Measurements from ENCODE around the gene LRIT3.
"Not testable (repeated sequence)": the region's sequence is repeated elsewhere in the genome, so short reads cannot be mapped to it uniquely, and the experiment has no call there.

LRIT3 gene

DNA sequence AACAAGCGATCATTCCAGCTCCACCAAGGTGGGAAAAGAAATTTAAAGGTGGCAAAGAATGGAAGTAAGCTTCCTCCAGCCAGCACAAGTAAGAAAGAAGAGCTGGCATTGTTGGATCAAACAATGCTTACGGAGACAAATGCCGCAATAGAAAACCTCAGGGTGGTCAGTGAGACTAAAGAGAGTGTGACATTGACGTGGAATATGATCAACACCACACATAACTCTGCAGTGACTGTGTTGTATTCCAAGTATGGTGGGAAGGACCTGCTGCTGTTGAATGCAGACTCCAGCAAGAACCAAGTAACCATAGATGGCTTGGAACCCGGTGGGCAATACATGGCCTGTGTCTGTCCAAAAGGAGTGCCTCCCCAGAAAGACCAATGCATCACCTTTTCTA is 22.2 kb downstream of the LRIT3 start:
- TF ChIP-seq, protein P1, sequence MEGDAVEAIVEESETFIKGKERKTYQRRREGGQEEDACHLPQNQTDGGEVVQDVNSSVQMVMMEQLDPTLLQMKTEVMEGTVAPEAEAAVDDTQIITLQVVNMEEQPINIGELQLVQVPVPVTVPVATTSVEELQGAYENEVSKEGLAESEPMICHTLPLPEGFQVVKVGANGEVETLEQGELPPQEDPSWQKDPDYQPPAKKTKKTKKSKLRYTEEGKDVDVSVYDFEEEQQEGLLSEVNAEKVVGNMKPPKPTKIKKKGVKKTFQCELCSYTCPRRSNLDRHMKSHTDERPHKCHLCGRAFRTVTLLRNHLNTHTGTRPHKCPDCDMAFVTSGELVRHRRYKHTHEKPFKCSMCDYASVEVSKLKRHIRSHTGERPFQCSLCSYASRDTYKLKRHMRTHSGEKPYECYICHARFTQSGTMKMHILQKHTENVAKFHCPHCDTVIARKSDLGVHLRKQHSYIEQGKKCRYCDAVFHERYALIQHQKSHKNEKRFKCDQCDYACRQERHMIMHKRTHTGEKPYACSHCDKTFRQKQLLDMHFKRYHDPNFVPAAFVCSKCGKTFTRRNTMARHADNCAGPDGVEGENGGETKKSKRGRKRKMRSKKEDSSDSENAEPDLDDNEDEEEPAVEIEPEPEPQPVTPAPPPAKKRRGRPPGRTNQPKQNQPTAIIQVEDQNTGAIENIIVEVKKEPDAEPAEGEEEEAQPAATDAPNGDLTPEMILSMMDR (IDR thresholded peaks at IDR 0.05; ENCODE audit: insufficient read depth, missing control alignments) = no peak
- no peak for FAIRE-seq
- DNase-seq (ENCODE audit: insufficient read length, low spot score) = no peak

DNA sequence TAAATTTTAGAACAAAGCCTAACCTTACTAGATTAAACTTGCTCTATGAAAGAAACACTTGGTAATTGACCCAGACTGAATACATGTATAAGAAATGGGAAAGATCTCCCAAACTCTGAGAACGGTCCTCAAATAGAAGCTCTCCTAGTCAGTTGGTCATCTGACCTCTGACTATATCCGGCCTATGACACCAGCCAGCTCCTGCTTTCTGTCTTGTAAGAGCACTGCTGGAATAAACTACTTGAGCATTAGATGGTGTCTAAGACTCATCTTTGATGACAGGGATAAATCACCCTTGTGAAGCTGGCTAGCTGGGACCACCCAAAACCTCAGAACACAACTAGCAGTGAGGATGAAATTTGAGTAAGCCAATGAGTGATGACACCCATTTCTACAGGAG is 24.2 kb downstream of the LRIT3 start:
- TF ChIP-seq, protein P1 (IDR thresholded peaks at IDR 0.05; ENCODE audit: insufficient read depth, missing control alignments) = no peak
- DNase-seq (ENCODE audit: insufficient read length, low spot score) (no peak), FAIRE-seq (no peak)

DNA sequence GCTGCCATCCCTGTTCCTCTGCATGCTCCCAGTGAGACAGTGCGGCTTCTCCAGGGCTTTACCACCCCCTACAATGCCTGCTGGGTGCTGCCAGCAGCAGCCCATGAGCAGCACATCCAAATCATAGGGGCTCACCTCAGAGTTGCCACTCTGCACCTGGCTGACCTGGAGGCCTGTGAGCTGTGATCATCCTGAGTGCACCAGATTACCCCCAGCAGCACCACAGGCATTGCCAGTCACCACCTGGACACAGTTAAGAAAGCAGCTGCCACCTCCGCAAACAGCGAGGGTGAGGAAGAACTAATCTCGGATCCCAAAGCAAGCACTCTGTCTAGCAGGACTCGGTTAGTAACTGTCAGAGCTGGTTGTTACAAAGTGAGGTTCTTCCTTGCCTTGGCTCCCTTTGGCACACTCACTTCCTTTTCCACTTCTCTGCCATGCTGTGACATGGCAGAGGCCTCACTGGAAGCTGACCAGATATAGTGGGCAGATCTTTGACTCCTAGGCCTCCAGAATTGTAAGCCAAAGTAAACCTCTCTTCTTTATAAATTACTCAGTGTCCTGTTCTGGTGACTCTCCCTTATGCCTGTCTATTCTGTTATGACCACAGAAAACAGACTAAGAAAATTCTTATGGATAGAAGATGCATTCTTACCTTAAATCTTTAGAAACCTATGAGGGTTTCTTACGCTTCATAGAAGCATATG is 25.2 kb downstream of the LRIT3 start:
- no peak for FAIRE-seq
- TF ChIP-seq, protein P1 (IDR thresholded peaks at IDR 0.05; ENCODE audit: insufficient read depth, missing control alignments) = no peak
- DNase-seq (ENCODE audit: insufficient read length, low spot score) = no peak

DNA sequence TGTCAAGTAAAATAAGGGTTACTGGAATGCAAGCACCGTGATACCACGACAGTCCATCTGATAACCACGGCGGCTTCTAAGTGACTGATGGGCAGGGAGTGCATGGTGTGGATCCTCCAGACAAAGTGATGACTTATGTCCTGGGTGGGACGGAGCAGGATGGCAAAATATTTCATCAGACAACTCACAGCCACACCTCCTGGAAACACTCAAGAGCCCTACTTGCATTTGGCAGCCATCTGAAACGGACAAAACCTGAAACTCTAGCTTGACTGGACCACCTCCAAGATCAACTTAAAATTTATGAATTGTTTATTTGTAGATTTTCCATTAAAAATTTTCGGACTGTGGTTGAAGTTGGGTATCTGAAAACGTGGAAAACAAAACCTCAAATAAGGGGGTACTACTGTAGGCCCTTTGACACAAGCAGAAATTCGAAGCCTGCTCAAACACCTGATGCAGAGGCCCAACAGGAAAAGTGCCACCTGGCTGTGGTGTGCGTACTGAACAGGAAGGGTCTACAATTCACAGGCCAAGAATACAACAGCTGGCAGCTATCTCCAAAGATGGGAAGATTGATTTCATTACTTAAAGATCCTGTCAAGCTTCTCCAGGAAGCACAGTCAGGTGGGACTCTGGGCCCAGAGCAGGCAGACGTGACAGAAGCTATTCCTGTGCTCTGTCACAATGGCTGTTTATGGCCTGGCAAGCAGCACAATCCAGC is 26.0 kb downstream of the LRIT3 start:
- DNase-seq (ENCODE audit: insufficient read length, low spot score) (no peak), FAIRE-seq (no peak)
- TF ChIP-seq, protein P1 (IDR thresholded peaks at IDR 0.05; ENCODE audit: insufficient read depth, missing control alignments) = no peak

DNA sequence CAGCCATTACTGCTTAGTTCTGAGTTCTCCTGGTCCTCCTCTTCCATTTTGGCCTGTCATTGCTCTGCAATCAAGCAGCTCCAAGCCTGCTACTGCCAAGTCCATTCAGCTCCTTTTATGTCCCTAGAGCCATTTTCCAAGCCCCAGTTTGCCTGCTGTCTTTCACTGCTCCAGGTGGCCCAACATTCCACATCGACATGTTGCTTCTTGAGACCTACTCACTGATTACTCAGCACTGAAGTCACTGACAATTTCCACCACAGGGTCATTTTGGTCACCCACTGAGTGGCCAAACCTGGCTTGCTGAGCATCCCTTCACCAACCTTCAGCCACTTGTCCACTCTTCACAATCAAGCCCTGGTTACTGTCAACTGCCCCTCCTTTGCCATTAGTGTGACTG is 27.2 kb downstream of the LRIT3 start:
- FAIRE-seq (no peak), DNase-seq (ENCODE audit: insufficient read length, low spot score) (no peak)
- TF ChIP-seq, protein P1 (IDR thresholded peaks at IDR 0.05; ENCODE audit: insufficient read depth, missing control alignments) = no peak

DNA sequence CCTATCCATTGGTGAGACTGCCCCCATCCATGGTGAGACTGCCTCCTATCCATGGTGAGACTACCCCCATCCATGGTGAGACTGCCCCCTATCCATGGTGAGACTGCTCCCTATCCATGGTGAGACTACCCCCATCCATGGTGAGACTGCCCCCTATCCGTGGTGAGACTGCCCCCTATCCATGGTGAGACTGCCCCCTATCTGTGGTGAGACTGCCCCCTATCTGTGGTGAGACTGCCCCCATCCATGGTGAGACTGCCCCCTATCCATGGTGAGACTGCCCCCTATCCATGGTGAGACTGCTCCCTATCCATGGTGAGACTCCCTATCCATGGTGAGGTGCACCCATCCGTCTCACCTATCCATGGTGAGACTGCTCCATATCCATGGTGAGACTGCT is 27.6 kb downstream of the LRIT3 start:
- FAIRE-seq; DNase-seq (ENCODE audit: insufficient read length, low spot score): not testable (repeated sequence)

DNA sequence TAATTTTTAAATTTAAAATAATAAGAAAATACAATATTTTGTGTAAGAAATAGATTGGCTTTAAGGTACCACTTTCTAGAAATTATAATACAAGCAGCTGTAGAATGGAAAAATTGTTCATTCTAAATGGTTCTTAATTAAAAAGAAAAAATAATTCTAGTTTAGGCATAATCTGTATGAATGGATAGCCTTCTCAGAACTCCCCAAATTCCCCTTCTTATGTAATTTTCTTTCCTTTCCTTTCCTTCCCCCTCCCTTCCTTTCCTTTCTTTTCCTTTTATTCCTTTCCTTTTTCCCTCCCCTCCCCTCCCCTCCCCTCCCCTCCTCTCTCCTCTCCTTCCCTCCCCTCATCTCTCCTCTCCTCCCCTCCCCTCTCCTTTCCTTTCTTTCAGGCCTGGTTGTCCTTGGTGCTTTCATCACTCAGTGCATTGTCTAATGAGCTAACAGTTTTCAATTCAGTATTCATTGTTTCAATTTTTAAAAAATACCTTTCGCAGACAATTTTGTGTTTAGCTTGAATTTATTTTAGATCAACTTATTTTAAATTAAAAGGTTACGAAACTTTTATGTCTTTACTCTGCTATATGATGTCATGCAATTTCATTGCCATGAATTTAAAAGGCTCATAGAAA is 28.8 kb downstream of the LRIT3 start:
- TF ChIP-seq, protein P1 (IDR thresholded peaks at IDR 0.05; ENCODE audit: insufficient read depth, missing control alignments) = no peak
- DNase-seq (ENCODE audit: insufficient read length, low spot score) (no peak), FAIRE-seq (no peak)

Data from D721Med (cell line).